Loucy (cell line): ENCODE data around the gene ADGRG2.

Experiments used
- H2AFZ ChIP-seq: fragments of 200-600 bp; sonication (generic); 2 replicates; pipeline ENCODE4 v1.6.0; 2016; ENCODE audit warnings: antibody characterized with exemption, mild to moderate bottlenecking, low read length, moderate library complexity
- H3F3A ChIP-seq: fragments of 200-600 bp; 2 replicates; pipeline ENCODE4 v1.6.0; 2016; ENCODE audit warnings: antibody characterized with exemption, low read depth, mild to moderate bottlenecking
- H3K27me3 ChIP-seq: fragments of 200-600 bp; sonication (generic); 2 replicates; pipeline ENCODE4 v1.6.1; 2014; ENCODE audit warnings: low read length, mild to moderate bottlenecking; ENCODE audit not compliant: insufficient read depth, poor library complexity, severe bottlenecking
- H3K36me3 ChIP-seq: fragments of 200-600 bp; sonication (generic); 2 replicates; pipeline ENCODE4 v1.6.1; 2016; ENCODE audit warnings: low read length; ENCODE audit not compliant: insufficient read depth
- H3K4me1 ChIP-seq: fragments of 200-600 bp; sonication (generic); 2 replicates; pipeline ENCODE4 v1.5.1; 2014; ENCODE audit warnings: low read length, mild to moderate bottlenecking; ENCODE audit not compliant: insufficient read depth, poor library complexity, severe bottlenecking
- H3K4me2 ChIP-seq: fragments of 200-600 bp; sonication (generic); 2 replicates; pipeline ENCODE4 v1.6.0; 2014; ENCODE audit warnings: antibody characterized with exemption, low read length, low read depth, mild to moderate bottlenecking; ENCODE audit not compliant: poor library complexity, severe bottlenecking
- H3K4me3 ChIP-seq: fragments of 200-600 bp; sonication (generic); 2 replicates; pipeline ENCODE4 v1.5.1; 2014; ENCODE audit warnings: low read length, mild to moderate bottlenecking, mixed read lengths; ENCODE audit not compliant: poor library complexity, severe bottlenecking
- H3K79me2 ChIP-seq: fragments of 200-600 bp; sonication (generic); 2 replicates; pipeline ENCODE4 v1.6.1; 2014; ENCODE audit warnings: low read length; ENCODE audit not compliant: insufficient read depth
- H3K9ac ChIP-seq: fragments of 200-600 bp; sonication (generic); 2 replicates; pipeline ENCODE4 v1.6.0; 2014; ENCODE audit warnings: mild to moderate bottlenecking, low read depth, low read length, moderate library complexity; ENCODE audit not compliant: poor library complexity, severe bottlenecking
- H3K9me2 ChIP-seq: fragments of 200-600 bp; sonication (generic); replicated peaks from 2 replicates; pipeline ENCODE4 v1.6.1; 2016; ENCODE audit warnings: low read depth, low read length, mixed read lengths
- H3K9me3 ChIP-seq: fragments of 200-600 bp; sonication (generic); 2 replicates; pipeline ENCODE4 v1.6.1; 2014; ENCODE audit warnings: mild to moderate bottlenecking, antibody characterized with exemption, low read length, low read depth; ENCODE audit not compliant: insufficient read depth
- H4K20me1 ChIP-seq: fragments of 200-600 bp; sonication (generic); 2 replicates; pipeline ENCODE4 v1.6.0; 2014; ENCODE audit warnings: antibody characterized with exemption, low read length, mild to moderate bottlenecking; ENCODE audit not compliant: insufficient read depth, poor library complexity, severe bottlenecking
- CTCF ChIP-seq: fragments of 200-600 bp; sonication (generic); conservative IDR thresholded peaks from 2 replicates; pipeline ENCODE4 v1.5.1; 2014; ENCODE audit warnings: mild to moderate bottlenecking, antibody characterized with exemption, low read length
- EZH2phosphoT487 ChIP-seq: fragments of 200-600 bp; IDR thresholded peaks from 2 replicates; pipeline ENCODE4 v1.6.1; 2018; ENCODE audit warnings: antibody characterized with exemption, mild to moderate bottlenecking, moderate library complexity, borderline replicate concordance

Gene ADGRG2

GRCh38 chrX:19030805-19031204 lies 91.5 kb downstream of the ADGRG2 start:
- no peaks in the 10 kb centered on the region for H3K79me2 ChIP-seq
- H3K4me3 ChIP-seq: no peak overlapping the region
- no peaks in the 10 kb centered on the region for H3K4me1 ChIP-seq
- H3K9ac ChIP-seq: no peak overlapping the region
- no peak for TF ChIP-seq CTCF
- TF ChIP-seq EZH2phosphoT487: no peak
- no peaks in the 10 kb centered on the region for H3K36me3 ChIP-seq
- no peaks in the 10 kb centered on the region for H3K9me2 ChIP-seq
- no peak overlapping the region for H3K4me2 ChIP-seq
- no peaks in the 10 kb centered on the region for H3K27me3 ChIP-seq
- H3F3A ChIP-seq: no peaks in the 10 kb centered on the region
- no peaks in the 10 kb centered on the region for H3K9me3 ChIP-seq
- no peaks in the 10 kb centered on the region for H4K20me1 ChIP-seq
- no peak overlapping the region for H2AFZ ChIP-seq

DNA sequence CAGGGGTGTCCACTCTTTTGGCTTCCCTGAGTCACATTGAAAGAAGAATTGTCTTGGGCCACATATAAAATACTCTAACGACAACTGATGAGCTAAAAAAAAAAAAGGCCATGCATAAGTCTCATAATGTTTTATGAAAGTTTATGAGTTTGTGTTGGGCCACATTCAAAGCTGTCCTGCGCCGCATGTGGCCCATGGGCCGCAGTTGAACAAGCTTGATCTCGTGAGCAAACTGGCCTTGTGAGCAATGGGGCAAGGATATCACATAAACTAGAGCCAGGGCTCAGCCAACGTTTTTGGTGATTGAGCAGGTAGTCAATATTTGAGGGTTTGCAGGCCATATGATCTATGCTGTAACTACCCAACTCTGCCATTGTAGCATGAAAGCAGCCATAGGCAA lies 93.7 kb downstream of the ADGRG2 start:
- no peak overlapping the region for H3K9ac ChIP-seq

DNA sequence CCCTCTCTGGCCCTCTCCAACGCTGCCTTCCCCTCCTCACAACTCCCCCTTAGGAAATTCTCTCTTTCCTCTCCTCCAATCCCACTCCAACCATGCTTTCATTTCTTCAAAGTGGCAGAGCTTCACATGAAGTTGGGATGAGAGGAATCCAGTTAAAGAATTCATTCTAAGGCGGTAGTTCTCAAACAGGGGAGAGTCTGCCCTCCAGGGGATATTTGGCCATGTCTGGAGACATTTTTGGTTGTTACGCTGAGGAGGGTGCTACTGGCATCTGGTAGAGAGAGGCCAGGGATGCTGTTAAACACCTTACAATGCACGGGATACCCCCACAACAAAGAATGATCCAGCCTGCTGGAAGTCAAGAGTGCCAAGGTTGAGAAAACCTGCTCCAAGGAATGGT lies 97.9 kb downstream of the ADGRG2 start:
- no peak overlapping the region for H2AFZ ChIP-seq

More for the DNA sequence above, 93.7 kb downstream of the ADGRG2 start:
- no peaks in the 10 kb centered on the region for H3K9me3 ChIP-seq
- no peaks in the 10 kb centered on the region for H3K79me2 ChIP-seq
- H3F3A ChIP-seq: no peaks in the 10 kb centered on the region
- H3K4me2 ChIP-seq: no peak overlapping the region
- no peaks in the 10 kb centered on the region for H3K9me2 ChIP-seq
- no peaks in the 10 kb centered on the region for H3K27me3 ChIP-seq
- H3K36me3 ChIP-seq: no peaks in the 10 kb centered on the region
- TF ChIP-seq CTCF (no peak), EZH2phosphoT487 (no peak)
- no peaks in the 10 kb centered on the region for H4K20me1 ChIP-seq
- no peak overlapping the region for H3K4me3 ChIP-seq
- H3K4me1 ChIP-seq: no peaks in the 10 kb centered on the region
- no peak overlapping the region for H2AFZ ChIP-seq

More for the DNA sequence above, 97.9 kb downstream of the ADGRG2 start:
- Histone ChIP-seq H3K9me2 (no peaks in the 10 kb centered on the region), H3K9me3 (no peaks in the 10 kb centered on the region), H3K27me3 (no peaks in the 10 kb centered on the region), H3F3A (no peaks in the 10 kb centered on the region), H3K36me3 (no peaks in the 10 kb centered on the region), H3K9ac (no peak overlapping the region), H4K20me1 (no peaks in the 10 kb centered on the region), H3K4me3 (no peak overlapping the region), H3K4me2 (no peak overlapping the region), H3K4me1 (no peaks in the 10 kb centered on the region), H3K79me2 (no peaks in the 10 kb centered on the region)
- TF ChIP-seq CTCF: no peak
- TF ChIP-seq EZH2phosphoT487: no peak
